GM12878 (cell line): Measurements from ENCODE around the gene TNFSF13. TPM values are rescaled to one million over a fixed set of nuclear protein-coding genes. Genes with fewer than 3 reads are reported as not detected.

Experiments used
- ATF7 ChIP-seq: fragments of 450-650 bp; IDR thresholded peaks from 2 replicates; pipeline ENCODE4 v1.6.1; 2016; ENCODE audit warnings: low read depth, mild to moderate bottlenecking
- BCL11A ChIP-seq: IDR thresholded peaks from 2 replicates; pipeline ENCODE4 v1.6.1; 2011; ENCODE audit warnings: low read depth, low read length
- BMI1 ChIP-seq: fragments of 450-650 bp; IDR thresholded peaks from 2 replicates; pipeline ENCODE4 v1.6.1; 2016; ENCODE audit warnings: mild to moderate bottlenecking, moderate library complexity, borderline replicate concordance
- BRCA1 ChIP-seq: IDR thresholded peaks from 2 replicates; pipeline ENCODE4 v1.6.1; 2011; ENCODE audit warnings: low read depth, low read length, improper control_type of control experiment
- CTCF ChIP-seq, 3 experiments: IDR thresholded peaks in 2 of 3; conservative IDR thresholded peaks in 1 of 3; 2 replicates each; pipeline ENCODE4 v1.5.1; 2011; ENCODE audit warnings: low read depth in 3 of 3, low read length in 3 of 3, mild to moderate bottlenecking in 3 of 3, control low read depth in 2 of 3, moderate library complexity in 2 of 3, inconsistent platforms in 1 of 3, mixed read lengths in 1 of 3; ENCODE audit not compliant: control insufficient read depth in 2 of 3, insufficient read depth in 1 of 3; ENCODE audit errors: extremely low read depth in 1 of 3
- EGR1 ChIP-seq, 2 experiments: IDR thresholded peaks; 1 replicate in 1 of 2; 2 replicates in 1 of 2; pipeline ENCODE4 v1.6.1; 2011 to 2012; ENCODE audit warnings: low read depth in 2 of 2, low read length in 2 of 2, borderline replicate concordance in 1 of 2, mild to moderate bottlenecking in 1 of 2, moderate library complexity in 1 of 2
- ESRRA ChIP-seq: IDR thresholded peaks from 2 replicates; pipeline ENCODE4 v1.6.1; 2012; ENCODE audit warnings: mild to moderate bottlenecking, low read length, improper control_type of control experiment
- MYB ChIP-seq: fragments of 150-350 bp; IDR thresholded peaks from 2 replicates; pipeline ENCODE4 v1.6.1; 2014; ENCODE audit warnings: mild to moderate bottlenecking, low read depth, low read length, borderline replicate concordance
- NKRF ChIP-seq: fragments of 450-650 bp; conservative IDR thresholded peaks from 2 replicates; pipeline ENCODE4 v1.6.1; 2017; ENCODE audit warnings: mild to moderate bottlenecking, moderate library complexity
- NR2F1 ChIP-seq: fragments of 450-650 bp; conservative IDR thresholded peaks from 2 replicates; pipeline ENCODE4 v1.6.1; 2017; ENCODE audit warnings: mild to moderate bottlenecking
- SMAD5 ChIP-seq: IDR thresholded peaks from 2 replicates; pipeline ENCODE4 v1.6.1; 2016; ENCODE audit warnings: antibody characterized with exemption, low read depth
- SRF ChIP-seq, 2 experiments: IDR thresholded peaks; 2 replicates each; pipeline ENCODE4 v1.6.1; 2011; ENCODE audit warnings: low read depth in 2 of 2, low read length in 2 of 2, mild to moderate bottlenecking in 1 of 2, moderate library complexity in 1 of 2
- TCF12 ChIP-seq: IDR thresholded peaks from 2 replicates; pipeline ENCODE4 v1.6.1; 2011; ENCODE audit warnings: low read depth, mild to moderate bottlenecking, low read length
- YBX1 ChIP-seq: fragments of 450-650 bp; IDR thresholded peaks from 2 replicates; pipeline ENCODE4 v1.6.1; 2016; ENCODE audit warnings: antibody characterized with exemption
- ZBED1 ChIP-seq: IDR thresholded peaks from 2 replicates; pipeline ENCODE4 v1.6.1; 2016; ENCODE audit warnings: borderline replicate concordance
- ZBTB40 ChIP-seq: fragments of 450-650 bp; IDR thresholded peaks from 2 replicates; pipeline ENCODE4 v1.6.1; 2016; ENCODE audit warnings: mild to moderate bottlenecking, moderate library complexity, borderline replicate concordance
- ZNF687 ChIP-seq: fragments of 450-650 bp; IDR thresholded peaks from 2 replicates; pipeline ENCODE4 v1.6.1; 2017; ENCODE audit warnings: mild to moderate bottlenecking, moderate library complexity
- polyA plus RNA-seq, 11 experiments: library from polyadenylated mRNA; depleted of rRNA in 4 of 11; unstranded in 6 of 11; stranded (reverse) in 5 of 11; fragments of >200 nt; fragmentation: Nextera tagmentation in 4 of 11; fragmentation: Illumina TruSeq in 1 of 11; extraction: Ambion mirVana in 4 of 11; extraction: Trizol in 1 of 11; gene quantifications; 1 replicate in 1 of 11; 2 replicates in 10 of 11; pipeline versions ENCODE4 v1.2.1 to v1.2.3, GENCODE V29; 2011 to 2016; ENCODE audit warnings: inconsistent platforms in 2 of 11, missing spikeins in 2 of 11, low read depth in 1 of 11
- total RNA-seq, 4 experiments: library from RNA; depleted of rRNA in 3 of 4; stranded (reverse); fragments of >200 nt in 3 of 4; fragmentation: Illumina TruSeq in 1 of 4; extraction: Trizol in 1 of 4; gene quantifications; 2 replicates each; pipeline versions ENCODE4 v1.2.1 to v1.2.3, GENCODE V29; 2013 to 2021

TNFSF13 gene
- total and polyA plus RNA-seq, 10 of the 15 experiments (the other 5 are each of a cell fraction or from before 2014, with no cell fraction given), result 0.56 to 14.6 (median 9.7) TPM

- TF ChIP-seq ZBTB40, result no peak
- TF ChIP-seq BMI1, result peak; percentile 65
- TF ChIP-seq CTCF (IDR thresholded peaks at IDR 0.05 in 2 of 3, conservative IDR thresholded peaks at IDR 0.05 in 1 of 3; ENCODE audit: control insufficient read depth in 2 of 3, extremely low read depth in 1 of 3, insufficient read depth in 1 of 3, low read depth in 3 of 3, low read length in 3 of 3), result no peak
- TF ChIP-seq MYB, result no peak
- TF ChIP-seq TCF12, result 0 out of 2 replicates have a peak, but pooled peaks have one; percentile 33
- 0 out of 2 replicates have a peak, but pooled peaks have one; percentile 32 for TF ChIP-seq BRCA1
- TF ChIP-seq ZBED1, result peak; percentile 98
- TF ChIP-seq ZNF687, result 0 out of 2 replicates have a peak, but pooled peaks have one; percentile 58
- TF ChIP-seq YBX1, result no peak
- TF ChIP-seq BCL11A, result peak; percentile 85
- TF ChIP-seq NKRF, result 0 out of 2 replicates have a peak, but pooled peaks have one; percentile 41
- TF ChIP-seq SMAD5, result peak; percentile 98
- no peak; a peak in 1 of 4 replicates for TF ChIP-seq SRF (IDR thresholded peaks at IDR 0.05; ENCODE audit: low read depth in 2 of 2, low read length in 2 of 2)
- peak; percentile 53 for TF ChIP-seq NR2F1
- peak; percentile 74; the same call in 1 of the 2 replicates for TF ChIP-seq ESRRA
- peak in 1 of 2 experiments; percentile 62; a peak in 2 of 3 replicates for TF ChIP-seq EGR1 (IDR thresholded peaks at IDR 0.05; ENCODE audit: borderline replicate concordance in 1 of 2, low read depth in 2 of 2, low read length in 2 of 2)
- TF ChIP-seq ATF7, result peak; percentile 41; the same call in 1 of the 2 replicates
Measured at GRCh38 chr17:7579001-7579833, 20.7 kb downstream of the TNFSF13 start, which contains the start of gene CD68 (continued).
